Suppressor macrophage treated with lipopolysaccharide for 4 hours (primary cell): ENCODE measurements around the gene COL6A6.

Experiments
- DNase-seq: peaks from one replicate; pipeline ENCODE4 v3.0.0-alpha.2; 2020

The COL6A6 gene

GRCh38 chr3:130516645-130517512, at the start of gene COL6A6:
TSS of gene COL6A6 (plus strand) at chr3:130517177. CDS start at chr3:130560365, 43,188 bp downstream.
- no peak for DNase-seq

- no peak for DNase-seq
Measured at GRCh38 chr3:130468311-130468710, 48.7 kb upstream of the COL6A6 start.

GRCh38 chr3:130470126-130470525, 46.9 kb upstream of the COL6A6 start:
- no peak for DNase-seq

- DNase-seq: no peak
Measured at GRCh38 chr3:130473416-130473815, 43.6 kb upstream of the COL6A6 start.

- DNase-seq: no peak
Measured at GRCh38 chr3:130480736-130481135, 36.2 kb upstream of the COL6A6 start.

- DNase-seq: no peak
Measured at GRCh38 chr3:130488288-130488687, 28.7 kb upstream of the COL6A6 start.

- no peak for DNase-seq
Measured at GRCh38 chr3:130488769-130489450, 28.1 kb upstream of the COL6A6 start.

- DNase-seq: no peak
Measured at GRCh38 chr3:130490241-130490640, 26.7 kb upstream of the COL6A6 start.

GRCh38 chr3:130491431-130491830, 25.5 kb upstream of the COL6A6 start:
- DNase-seq: no peak

GRCh38 chr3:130504701-130505100, 12.3 kb upstream of the COL6A6 start:
- no peak for DNase-seq

GRCh38 chr3:130506031-130506430, 10.9 kb upstream of the COL6A6 start:
- no peak for DNase-seq

GRCh38 chr3:130507746-130508145, 9.2 kb upstream of the COL6A6 start:
- no peak for DNase-seq

GRCh38 chr3:130509008-130509407, 8.0 kb upstream of the COL6A6 start:
- DNase-seq: no peak

- DNase-seq: no peak
Measured at GRCh38 chr3:130514681-130515080, 2.3 kb upstream of the COL6A6 start.

- no peak for DNase-seq
Measured at GRCh38 chr3:130515755-130516154, 1.2 kb upstream of the COL6A6 start.

GRCh38 chr3:130517602-130518001, 625 bp downstream of the COL6A6 start:
- no peak for DNase-seq

GRCh38 chr3:130519754-130520153, 2.8 kb downstream of the COL6A6 start:
- DNase-seq: no peak

- DNase-seq: no peak
Measured at GRCh38 chr3:130522399-130522798, 5.4 kb downstream of the COL6A6 start.

- no peak for DNase-seq
Measured at GRCh38 chr3:130527426-130527825, 10.4 kb downstream of the COL6A6 start.

GRCh38 chr3:130528120-130528519, 11.1 kb downstream of the COL6A6 start:
- DNase-seq: no peak

- no peak for DNase-seq
Measured at GRCh38 chr3:130529486-130530215, 12.7 kb downstream of the COL6A6 start.

GRCh38 chr3:130533247-130533646, 16.3 kb downstream of the COL6A6 start:
- no peak for DNase-seq

GRCh38 chr3:130537673-130538304, 20.8 kb downstream of the COL6A6 start:
- DNase-seq: no peak
